NCI-H2227 (cell line): ENCODE data around the gene SLC10A3.

ENCODE experiments used
- DNase-seq: peaks from one replicate; lab custom pipeline; 2025; ENCODE audit not compliant: unreplicated experiment; lab: John Stamatoyannopoulos, UW

Gene SLC10A3

DNA sequence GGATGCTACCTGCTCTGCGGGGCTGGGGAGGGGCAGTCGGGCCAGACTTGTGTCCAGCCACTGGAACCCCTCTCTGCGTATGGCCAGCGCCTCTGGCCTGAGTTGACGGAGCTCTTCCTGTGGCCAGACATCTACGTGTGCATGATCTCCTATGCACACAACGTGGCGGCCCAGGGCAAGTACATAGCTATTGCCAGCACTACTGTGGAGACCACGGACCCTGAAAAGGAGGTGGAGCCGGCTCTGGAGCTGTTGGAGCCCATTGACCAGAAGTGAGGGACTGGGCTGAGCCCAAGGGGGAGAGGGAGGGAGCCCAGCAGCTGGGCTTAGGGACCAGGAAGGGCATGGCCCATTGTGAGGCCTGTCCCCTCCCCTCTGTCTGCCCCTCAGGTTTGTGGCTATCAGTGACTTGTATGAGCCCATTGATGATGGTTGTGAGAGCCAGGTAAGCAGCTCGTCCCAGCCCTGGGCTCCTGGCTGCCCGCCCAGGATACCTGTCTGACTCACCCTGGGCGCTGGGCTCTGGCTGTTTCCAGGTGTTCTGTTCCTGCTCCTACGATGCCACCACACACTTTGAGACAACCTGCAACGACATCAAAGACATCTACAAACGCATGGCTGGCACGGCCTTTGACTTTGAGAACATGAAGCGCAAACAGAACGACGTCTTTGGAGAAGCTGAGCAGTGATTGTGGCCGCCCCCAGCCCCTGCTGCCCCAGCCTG lies 48.3 kb downstream of the SLC10A3 start:
- no peak for DNase-seq

DNA sequence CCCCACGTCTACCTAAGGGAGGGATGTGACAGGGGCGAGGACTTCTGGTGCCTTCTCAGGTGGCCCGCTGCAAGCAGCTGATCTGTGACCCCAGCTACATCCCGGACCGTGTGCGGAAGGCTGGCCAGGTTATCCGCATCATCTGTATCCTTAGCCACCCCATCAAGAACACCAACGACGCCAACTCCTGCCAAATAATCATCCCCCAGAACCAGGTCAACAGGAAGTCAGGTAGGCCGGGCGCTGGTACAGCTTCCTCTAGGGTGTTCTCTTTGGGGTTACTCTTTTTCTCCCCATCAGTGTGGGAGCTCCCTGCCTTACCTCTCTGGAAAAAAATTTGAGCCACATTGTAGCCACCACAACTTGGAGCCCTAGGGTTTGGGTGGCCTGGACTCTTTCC lies 48.9 kb downstream of the SLC10A3 start:
- DNase-seq: no peak

DNA sequence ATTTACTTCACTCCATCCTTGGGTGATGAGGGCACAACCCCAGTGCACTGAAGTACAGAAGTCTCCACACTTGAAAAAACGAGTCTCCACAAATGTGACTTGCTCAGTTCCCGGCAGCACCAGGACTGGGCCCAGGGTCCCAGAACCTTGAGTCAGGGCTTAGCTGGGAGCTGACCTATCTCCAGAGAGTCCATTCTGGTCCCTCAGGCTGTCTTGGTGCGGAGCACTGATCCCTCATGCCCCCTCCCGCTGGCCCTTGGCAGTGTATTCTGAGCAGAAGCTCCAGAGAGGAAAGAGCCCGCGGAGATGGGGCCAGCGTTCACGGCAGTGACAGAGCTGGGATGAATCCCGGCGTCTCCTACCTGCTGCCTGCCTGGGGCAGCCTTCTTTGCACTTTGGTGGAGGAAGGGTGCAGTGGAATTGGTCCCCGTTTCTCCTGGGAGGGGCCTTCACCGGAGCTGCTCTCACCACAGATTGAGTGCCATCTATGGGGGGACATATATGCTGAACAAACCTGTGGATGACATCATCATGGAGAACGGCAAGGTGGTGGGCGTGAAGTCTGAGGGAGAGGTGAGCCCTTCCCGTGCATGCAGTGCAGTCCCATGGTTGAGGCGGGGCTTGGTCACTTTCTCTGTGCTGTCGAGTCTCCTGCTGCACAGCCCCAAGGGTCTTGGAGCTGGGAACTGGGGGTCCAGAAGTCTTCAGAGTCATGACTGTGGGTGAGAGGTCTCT lies 49.6 kb downstream of the SLC10A3 start:
- DNase-seq: no peak

DNA sequence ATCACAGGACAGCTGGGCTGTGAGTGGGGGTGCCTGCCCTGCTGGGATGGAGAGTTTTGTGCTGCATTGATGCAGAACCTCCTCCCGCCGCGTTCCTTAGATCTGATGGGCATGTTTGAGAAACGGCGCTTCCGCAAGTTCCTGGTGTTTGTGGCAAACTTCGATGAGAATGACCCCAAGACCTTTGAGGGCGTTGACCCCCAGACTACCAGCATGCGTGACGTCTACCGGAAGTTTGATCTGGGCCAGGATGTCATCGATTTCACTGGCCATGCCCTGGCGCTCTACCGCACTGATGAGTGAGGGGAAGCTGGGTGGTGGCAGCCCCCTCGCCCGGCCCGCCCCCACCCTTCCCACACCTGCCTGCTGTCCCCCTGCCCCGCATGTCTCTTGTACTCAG lies 50.6 kb downstream of the SLC10A3 start:
- DNase-seq: no peak

DNA sequence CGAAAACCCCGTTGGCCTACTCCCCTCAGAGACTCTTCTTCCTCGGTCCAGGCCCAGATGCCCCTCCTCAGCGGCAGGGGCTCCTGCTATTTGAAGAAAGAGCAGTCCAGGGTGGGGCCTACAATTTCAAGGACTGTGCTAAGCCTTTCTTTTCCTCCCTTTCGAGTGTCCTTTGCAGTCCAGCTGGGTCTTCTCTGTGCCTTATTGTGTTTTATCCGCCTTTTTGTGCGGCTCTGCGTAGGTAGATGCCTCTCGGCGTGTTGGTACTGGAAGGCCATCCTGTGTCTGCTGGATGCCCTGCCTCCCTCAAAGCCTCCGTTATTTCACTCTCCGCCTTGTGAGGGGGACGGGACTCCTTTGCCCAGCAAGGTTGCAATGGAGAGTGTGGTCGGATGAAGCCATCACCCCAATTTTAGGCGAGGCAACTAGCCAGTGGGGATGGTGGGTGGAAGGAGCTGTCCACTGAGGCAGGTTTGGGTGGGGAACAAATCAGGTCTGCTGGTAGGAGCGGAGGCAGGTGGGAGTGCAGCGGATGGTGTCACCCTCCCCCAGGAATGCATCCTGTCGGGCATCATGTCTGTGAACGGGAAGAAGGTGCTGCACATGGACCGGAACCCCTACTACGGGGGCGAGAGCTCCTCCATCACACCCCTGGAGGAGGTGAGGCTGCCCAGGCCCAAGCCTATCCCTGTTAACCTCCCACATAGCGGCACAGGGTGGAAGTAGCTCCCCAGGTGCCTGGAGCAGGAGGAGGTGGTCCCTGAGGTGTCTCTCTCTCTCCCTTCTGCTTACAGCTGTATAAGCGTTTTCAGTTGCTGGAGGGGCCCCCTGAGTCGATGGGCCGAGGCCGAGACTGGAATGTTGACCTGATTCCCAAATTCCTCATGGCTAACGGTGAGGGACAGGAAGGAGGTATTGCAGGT lies 52.2 kb downstream of the SLC10A3 start:
- DNase-seq: no peak
